Epithelial cell of esophagus (primary cell): ENCODE measurements around the gene COG7.

Experiments
- DNase-seq: peaks from one replicate; pipeline ENCODE4 v3.0.0; 2010; ENCODE audit warnings: low read depth
- H3K4me3 ChIP-seq: 2 replicates; pipeline ENCODE4 v1.5.1; 2011; ENCODE audit warnings: mild to moderate bottlenecking, low read length, control low read depth
- TF ChIP-seq, protein P1 (sequence below): IDR thresholded peaks from 2 replicates; pipeline ENCODE4 v1.5.1; 2011; ENCODE audit warnings: low read depth, mild to moderate bottlenecking, low read length, control low read depth, inconsistent platforms; ENCODE audit not compliant: insufficient read depth; ENCODE audit errors: missing control alignments

COG7 gene

DNA sequence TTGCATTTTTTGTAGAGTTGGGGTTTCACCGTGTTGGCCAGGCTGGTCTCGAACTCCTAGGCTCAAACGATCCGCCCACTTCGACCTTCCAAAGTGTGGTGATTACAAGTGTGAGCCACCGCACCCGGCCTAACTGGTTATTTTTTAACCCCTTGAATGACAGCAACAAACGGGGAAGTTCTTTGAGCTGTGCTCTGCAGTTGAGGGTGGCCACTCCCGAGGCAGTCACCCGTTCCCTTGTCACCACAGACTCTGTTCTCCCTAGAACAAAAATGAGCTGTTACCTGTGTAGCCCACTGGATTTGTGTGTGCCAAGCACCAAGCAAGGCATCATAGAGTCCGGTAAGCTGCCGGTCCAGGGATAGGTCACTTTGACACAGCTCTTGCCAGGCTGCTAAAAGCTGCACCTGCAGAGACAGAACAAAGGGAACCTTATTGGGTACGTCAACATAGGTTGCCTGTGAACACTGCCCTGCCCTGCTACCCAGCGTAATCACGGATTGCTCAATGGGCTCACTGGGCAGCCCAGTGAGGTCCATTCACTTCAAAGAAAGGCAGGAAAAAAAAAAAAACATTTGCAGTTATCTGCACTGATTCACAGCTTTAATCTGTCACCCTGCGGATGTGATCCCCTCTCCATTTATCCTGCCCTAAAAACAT, 19.6 kb downstream of the COG7 start:
- no peak for DNase-seq

GRCh38 chr16:23432176-23433128, 20.5 kb downstream of the COG7 start:
- TF ChIP-seq, protein P1, sequence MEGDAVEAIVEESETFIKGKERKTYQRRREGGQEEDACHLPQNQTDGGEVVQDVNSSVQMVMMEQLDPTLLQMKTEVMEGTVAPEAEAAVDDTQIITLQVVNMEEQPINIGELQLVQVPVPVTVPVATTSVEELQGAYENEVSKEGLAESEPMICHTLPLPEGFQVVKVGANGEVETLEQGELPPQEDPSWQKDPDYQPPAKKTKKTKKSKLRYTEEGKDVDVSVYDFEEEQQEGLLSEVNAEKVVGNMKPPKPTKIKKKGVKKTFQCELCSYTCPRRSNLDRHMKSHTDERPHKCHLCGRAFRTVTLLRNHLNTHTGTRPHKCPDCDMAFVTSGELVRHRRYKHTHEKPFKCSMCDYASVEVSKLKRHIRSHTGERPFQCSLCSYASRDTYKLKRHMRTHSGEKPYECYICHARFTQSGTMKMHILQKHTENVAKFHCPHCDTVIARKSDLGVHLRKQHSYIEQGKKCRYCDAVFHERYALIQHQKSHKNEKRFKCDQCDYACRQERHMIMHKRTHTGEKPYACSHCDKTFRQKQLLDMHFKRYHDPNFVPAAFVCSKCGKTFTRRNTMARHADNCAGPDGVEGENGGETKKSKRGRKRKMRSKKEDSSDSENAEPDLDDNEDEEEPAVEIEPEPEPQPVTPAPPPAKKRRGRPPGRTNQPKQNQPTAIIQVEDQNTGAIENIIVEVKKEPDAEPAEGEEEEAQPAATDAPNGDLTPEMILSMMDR, result peak; percentile 55
- peak; percentile 30 for DNase-seq
- H3K4me3 ChIP-seq, result no peak overlapping the region

More for the DNA sequence above, 19.6 kb downstream of the COG7 start:
- no peak overlapping the region for H3K4me3 ChIP-seq
- TF ChIP-seq, protein P1, result no peak

DNA sequence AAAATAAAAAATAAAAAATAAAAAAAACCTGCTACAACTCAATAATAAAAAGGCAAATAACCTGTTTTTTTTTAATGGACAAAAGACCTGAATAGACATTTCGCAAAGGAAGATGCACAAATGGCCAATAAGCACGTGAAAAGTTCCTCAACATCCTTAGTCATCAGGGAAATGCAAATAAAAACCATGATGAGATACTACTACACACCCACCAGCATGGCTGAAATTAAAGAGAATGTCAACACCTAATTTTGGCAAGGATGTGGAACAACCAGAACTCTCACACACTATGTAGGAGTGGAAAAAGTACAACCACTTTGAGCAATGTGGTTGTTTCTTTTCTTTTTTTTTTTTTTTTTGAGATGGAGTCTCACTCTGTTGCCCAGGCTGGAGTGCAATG, 24.6 kb downstream of the COG7 start:
- TF ChIP-seq, protein P1, result no peak
- H3K4me3 ChIP-seq, result no peak overlapping the region
- DNase-seq, result peak; percentile 61

- DNase-seq, result peak; percentile 92
- TF ChIP-seq, protein P1, result no peak
- H3K4me3 ChIP-seq, result no peak overlapping the region
Observed at GRCh38 chr16:23424292-23424958, 28.6 kb downstream of the COG7 start.

- TF ChIP-seq, protein P1, result no peak
- DNase-seq, result peak; percentile 97
- no peak overlapping the region for H3K4me3 ChIP-seq
Observed at GRCh38 chr16:23423496-23424049, 29.4 kb downstream of the COG7 start.

- H3K4me3 ChIP-seq, result no peak overlapping the region
- no peak for DNase-seq
- TF ChIP-seq, protein P1, result no peak
Observed at GRCh38 chr16:23420011-23420410, 33.0 kb downstream of the COG7 start.
